Epidermal melanocyte (primary cell): Measurements from ENCODE around the gene DIPK1C.

ENCODE experiments used
- DNase-seq: peaks from one replicate; pipeline ENCODE4 v3.0.0; 2011; ENCODE audit warnings: low spot score; ENCODE audit not compliant: insufficient read length

Gene DIPK1C

GRCh38 chr18:74482697-74483096 is 25.6 kb upstream of the DIPK1C start:
- no peak for DNase-seq

DNA sequence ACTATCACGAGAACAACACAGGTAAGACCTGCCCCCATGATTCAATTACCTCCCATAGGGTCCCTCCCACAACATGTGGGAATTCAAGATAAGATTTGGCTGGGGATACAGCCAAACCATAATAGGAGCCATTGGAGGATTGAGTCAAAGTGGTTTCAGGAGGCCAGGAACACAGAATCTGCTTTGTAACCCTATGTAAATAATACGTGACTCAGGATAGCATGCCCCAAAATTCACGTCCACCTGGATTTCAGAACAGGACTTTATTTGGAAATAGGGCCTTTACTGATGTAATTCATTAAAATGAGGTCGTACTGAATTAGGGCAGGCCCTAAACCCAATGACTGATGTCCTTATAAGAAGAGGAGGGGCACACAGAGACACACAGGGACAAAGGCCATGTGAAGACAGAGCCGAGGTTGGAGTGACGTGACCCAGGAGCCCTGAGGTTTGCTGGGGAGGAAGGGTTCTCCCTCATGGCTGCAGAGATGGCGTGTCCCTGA is 23.1 kb upstream of the DIPK1C start:
- DNase-seq = no peak

DNA sequence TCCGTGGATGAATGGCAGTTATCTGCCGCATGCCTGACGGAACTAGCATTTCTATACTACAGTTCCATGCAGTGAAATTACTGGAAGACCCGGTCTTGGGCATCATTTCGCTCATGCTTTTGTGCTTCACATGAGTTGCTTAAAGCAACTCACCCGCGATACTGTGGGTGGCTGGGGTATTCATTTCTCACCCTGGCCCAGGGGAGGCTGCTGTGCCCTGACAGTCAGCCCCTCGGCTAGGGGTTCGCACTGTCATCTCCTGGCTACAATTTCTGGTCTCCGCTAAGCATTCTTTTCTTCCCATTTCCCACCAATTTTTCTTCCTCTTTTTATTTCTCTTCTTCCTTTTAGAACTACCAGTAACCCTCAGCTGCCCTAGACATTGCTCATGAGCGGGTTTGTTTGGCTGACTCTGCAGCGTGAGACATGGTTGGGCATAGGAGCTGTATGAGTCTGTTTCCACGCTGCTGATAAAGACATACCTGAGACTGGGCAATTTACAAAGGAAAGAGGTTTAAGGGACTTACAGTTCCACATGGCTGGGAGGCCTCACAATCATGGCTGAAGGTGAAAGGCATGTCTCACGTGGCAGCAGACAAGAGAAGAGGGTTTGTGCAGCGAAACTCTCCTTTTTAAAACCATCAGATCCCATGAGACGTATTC is 22.5 kb upstream of the DIPK1C start:
- DNase-seq = no peak

DNA sequence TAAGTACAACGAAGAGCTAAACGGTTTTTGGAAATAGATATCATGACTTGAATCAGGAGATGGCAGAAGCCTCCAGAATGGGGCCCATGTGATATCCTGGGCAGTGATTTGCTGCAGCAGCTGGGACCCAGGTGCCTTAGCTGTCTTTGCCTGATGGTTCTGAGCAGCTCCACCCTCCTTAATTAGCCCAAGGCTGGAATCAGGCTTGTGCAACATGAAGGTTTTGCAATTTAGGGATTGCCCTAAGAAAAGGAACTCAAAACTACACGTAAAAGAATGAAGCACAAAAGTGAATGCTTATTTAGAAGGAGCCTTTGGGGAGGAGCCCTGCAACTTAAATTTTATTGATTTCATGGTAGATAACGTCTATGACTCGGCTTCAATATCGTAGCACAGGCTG is 21.8 kb upstream of the DIPK1C start:
- DNase-seq = no peak

GRCh38 chr18:74478316-74478715 is 21.2 kb upstream of the DIPK1C start:
- DNase-seq = no peak

DNA sequence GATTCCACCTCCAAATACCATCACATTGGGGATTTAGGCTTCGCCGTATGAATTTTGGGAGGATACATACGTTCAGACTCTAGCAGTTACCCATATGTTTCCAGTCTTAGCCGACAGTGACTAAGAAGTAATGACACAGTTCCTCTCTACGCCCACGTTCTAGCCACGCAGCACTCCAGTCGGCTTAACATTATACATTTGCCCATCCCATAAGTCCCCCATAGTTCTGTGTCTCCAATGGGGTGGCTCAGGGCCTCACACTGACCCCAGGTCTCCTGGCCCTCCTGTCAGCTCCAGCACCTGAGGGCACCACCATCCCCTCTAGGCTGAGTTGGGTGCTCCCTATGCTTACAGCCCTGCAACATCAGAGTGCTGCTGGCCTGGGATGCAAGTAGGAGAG is 20.7 kb upstream of the DIPK1C start:
- DNase-seq = no peak

GRCh38 chr18:74476140-74476539 is 19.0 kb upstream of the DIPK1C start:
- DNase-seq = no peak

- DNase-seq = no peak
Measured at GRCh38 chr18:74473976-74474640, 17.0 kb upstream of the DIPK1C start.

DNA sequence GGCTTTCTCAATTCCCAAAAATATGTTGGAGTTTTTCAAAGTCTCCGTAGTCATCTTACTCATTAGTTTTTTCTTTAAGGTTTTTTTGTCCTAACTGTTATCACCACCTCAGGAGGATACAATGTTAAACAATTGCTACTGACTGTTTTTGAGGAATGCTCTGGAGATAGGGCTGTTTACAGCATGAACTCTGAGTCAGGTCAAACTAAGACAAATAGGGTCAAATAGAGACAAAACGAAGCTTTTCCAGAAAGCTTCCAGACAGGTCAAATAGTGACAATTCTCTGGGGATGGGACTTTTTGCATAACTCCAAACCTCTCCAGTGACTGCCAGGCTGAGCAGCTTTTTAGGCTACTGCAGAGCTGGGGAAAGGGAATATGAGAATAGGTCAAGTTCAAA is 15.2 kb upstream of the DIPK1C start:
- DNase-seq = no peak

GRCh38 chr18:74468547-74469061 is 11.5 kb upstream of the DIPK1C start:
- DNase-seq = no peak

DNA sequence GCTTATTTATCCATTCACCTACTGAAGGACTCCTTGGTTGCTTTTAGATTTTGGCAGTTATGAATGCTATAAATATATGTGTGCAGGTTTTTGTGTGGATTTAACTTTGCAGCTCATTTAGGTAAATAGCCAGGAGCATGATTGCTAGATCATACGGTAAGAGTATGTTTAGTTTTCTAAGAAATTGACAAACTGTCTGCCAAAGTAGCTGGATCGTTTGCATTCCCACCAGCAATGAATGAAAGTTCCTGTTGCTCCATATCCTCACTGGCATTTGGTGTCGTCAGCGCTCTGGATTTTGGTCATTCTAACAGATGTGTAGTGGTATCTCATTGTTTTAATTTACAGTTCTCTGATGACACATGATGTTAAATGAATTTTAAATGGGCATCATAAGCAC is 8.7 kb upstream of the DIPK1C start:
- DNase-seq = no peak

DNA sequence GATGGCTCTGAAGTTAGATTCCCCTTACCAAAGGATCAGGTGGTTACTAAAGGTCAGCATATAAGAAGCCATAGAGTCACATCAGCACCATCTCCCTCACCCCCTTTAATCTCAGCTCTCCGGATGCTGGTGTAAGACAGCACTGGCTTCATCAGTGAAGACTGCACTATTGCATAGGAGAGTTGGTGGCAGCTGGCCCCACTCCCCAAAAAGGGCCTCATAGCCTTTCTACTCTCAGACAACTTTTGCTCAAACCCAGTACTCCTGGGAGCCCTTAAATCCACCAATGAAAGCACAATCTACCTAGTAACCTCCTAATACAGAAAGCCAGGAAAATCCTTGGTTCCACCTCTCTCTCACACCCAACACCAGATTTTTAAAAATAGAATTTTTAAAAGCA is 6.9 kb upstream of the DIPK1C start:
- no peak for DNase-seq

GRCh38 chr18:74463254-74463653 is 6.1 kb upstream of the DIPK1C start:
- no peak for DNase-seq

DNA sequence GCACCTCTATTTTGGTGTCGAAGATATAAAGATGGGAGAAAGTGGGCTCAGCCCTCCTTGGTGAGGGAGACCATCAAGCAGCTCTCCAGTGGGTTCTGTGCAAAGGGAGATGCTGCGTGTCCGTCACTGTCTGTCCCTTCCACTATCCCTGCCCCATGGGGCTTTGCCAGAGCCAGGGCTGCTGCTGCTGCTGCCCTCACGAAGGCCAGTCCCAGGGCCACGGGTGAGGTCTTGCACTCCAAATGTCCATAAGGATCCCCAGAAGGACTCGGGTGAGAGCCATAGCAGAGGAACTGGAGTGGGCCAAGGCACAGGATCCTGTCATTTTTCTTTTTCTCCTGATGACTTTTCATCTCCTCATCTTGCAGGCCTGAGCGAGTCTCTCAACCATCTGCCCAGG is 3.7 kb upstream of the DIPK1C start:
- no peak for DNase-seq

- no peak for DNase-seq
Measured at GRCh38 chr18:74459889-74460288, 2.8 kb upstream of the DIPK1C start.

GRCh38 chr18:74457725-74458421 is 765 bp upstream of the DIPK1C start:
- DNase-seq = peak; percentile 51

GRCh38 chr18:74456349-74457042 is 612 bp downstream of the DIPK1C start:
- no peak for DNase-seq

DNA sequence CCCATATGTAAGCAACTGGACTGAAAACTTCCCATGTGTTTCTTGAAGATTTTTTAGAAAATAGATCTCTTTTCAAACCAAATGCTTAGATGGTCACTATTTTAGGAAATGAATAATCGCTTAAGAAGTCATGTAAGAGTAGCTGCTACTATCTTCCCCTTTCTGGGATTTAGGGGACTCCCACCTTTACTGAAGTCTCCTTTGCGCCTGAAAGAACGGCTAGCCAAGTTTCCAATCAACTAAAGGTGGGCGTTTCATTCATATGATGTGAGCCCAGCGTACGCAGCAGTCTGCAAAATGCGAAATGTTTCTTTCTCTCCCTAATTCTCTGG is 1.1 kb downstream of the DIPK1C start:
- no peak for DNase-seq

DNA sequence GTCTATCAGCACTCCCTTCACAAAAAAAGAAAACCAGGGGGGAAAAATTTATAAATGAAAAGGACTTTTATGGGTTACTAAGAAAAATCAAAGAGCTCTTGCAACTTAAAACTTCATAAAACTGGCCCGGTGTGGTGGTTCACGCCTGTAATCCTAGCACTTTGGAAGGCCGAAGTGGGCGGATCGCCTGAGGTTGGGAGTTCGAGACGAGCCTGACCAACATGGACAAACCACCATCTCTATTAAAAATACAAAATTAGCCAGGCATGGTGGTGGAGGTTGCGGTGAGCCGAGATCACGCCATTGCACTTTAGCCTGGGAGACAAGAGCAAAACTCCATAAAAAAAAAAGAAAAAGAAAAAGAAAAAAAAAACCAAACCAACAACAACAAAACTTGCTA is 1.7 kb downstream of the DIPK1C start:
- DNase-seq = no peak

- DNase-seq = peak; percentile 45
Measured at GRCh38 chr18:74454279-74454751, 2.8 kb downstream of the DIPK1C start.

DNA sequence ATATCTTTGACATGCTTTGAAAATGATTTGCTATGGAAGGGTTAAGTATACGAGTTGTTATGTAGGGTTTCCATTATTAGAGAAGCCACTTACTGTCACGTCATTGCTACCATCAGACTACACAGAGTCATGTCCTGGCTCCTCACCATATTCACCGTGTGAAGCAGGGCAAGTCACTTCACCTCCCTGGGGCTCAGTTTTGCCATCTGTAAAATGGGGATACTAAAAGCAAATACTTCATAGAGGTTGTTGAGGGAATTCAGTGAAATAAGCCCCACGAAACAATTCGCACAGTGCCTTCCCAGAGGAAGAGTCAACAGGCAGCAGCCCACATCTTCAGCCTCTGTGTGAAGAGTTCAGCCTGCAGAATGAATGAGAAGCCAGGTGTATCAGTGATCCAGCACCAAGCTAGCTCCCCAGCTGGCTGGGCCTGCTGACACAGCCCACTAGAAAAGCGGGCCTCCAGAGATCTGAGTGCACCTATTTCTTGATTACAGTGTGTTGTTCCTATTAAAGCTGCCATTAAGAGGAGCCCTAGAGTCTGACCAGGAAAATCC is 3.4 kb downstream of the DIPK1C start:
- no peak for DNase-seq
